SK-N-SH (cell line): ENCODE measurements around the gene CCDC171. TPM values are rescaled to one million over a fixed set of nuclear protein-coding genes. Genes with fewer than 3 reads are reported as not detected.

Experiments
- CTCF ChIA-PET: fragments of 300-600, 350-600 bp; formaldehyde crosslinking; extraction: SDS; loops from one replicate; lab custom pipeline; 2021; lab: Yijun Ruan, JAX
- POLR2A ChIA-PET: fragments of 350-600 bp; sonication (Branson Sonifier 250); formaldehyde crosslinking; extraction: SDS; loops from one replicate; lab custom pipeline; 2020; ENCODE audit warnings: antibody characterized with exemption, inconsistent platforms; lab: Yijun Ruan, JAX
- DNase-seq: peaks from one replicate; pipeline ENCODE4 v3.0.0; 2012
- H2AFZ ChIP-seq: fragments of 200-600 bp; sonication (generic); 2 replicates; pipeline ENCODE4 v1.8.1; 2016; ENCODE audit warnings: antibody characterized with exemption, mild to moderate bottlenecking, low read depth
- H3F3A ChIP-seq: fragments of 200-600 bp; sonication (generic); replicated peaks from 2 replicates; pipeline ENCODE3; 2016; ENCODE audit warnings: antibody characterized with exemption, mild to moderate bottlenecking; ENCODE audit not compliant: insufficient read depth
- H3K27ac ChIP-seq, 2 experiments: fragments of 200-500 bp in 1 of 2; fragments of 200-600 bp in 1 of 2; sonication (Bioruptor generic) in 1 of 2; sonication (generic), shearing (Covaris generic) in 1 of 2; 2 replicates each; pipeline versions ENCODE4 v1.5.1 to v1.6.1; 2014 to 2016; ENCODE audit warnings: low read depth in 2 of 2, inconsistent platforms in 1 of 2, low read length in 1 of 2, mild to moderate bottlenecking in 1 of 2, mixed read lengths in 1 of 2
- H3K27me3 ChIP-seq: fragments of 200-600 bp; sonication (generic), shearing (Covaris generic); 2 replicates; pipeline ENCODE4 v1.6.1; 2016; ENCODE audit warnings: mixed run types; ENCODE audit not compliant: insufficient read depth
- H3K36me3 ChIP-seq, 2 experiments: fragments of 200-500 bp in 1 of 2; fragments of 200-600 bp in 1 of 2; sonication (Bioruptor generic) in 1 of 2; sonication (generic) in 1 of 2; replicated peaks in 1 of 2; 2 replicates each; pipeline versions ENCODE3 to v1.5.1; 2014 to 2016; ENCODE audit warnings: low read length in 1 of 2, mild to moderate bottlenecking in 1 of 2; ENCODE audit not compliant: insufficient read depth in 2 of 2, control insufficient read depth in 1 of 2
- H3K4me1 ChIP-seq, 2 experiments: fragments of 200-500 bp in 1 of 2; fragments of 200-600 bp in 1 of 2; sonication (Bioruptor generic) in 1 of 2; sonication (generic), shearing (Covaris generic) in 1 of 2; 2 replicates each; pipeline versions ENCODE4 v1.5.1 to v1.6.1; 2014 to 2016; ENCODE audit warnings: low read depth in 1 of 2, low read length in 1 of 2, mixed run types in 1 of 2; ENCODE audit not compliant: insufficient read depth in 2 of 2, control insufficient read depth in 1 of 2
- H3K4me2 ChIP-seq: fragments of 200-600 bp; sonication (generic), shearing (Covaris generic); 2 replicates; pipeline ENCODE4 v1.6.1; 2017; ENCODE audit warnings: mixed run types
- H3K4me3 ChIP-seq, 2 experiments: fragments of 200-500 bp in 1 of 2; fragments of 200-600 bp in 1 of 2; sonication (Bioruptor generic) in 1 of 2; sonication (generic), shearing (Covaris generic) in 1 of 2; 2 replicates each; pipeline versions ENCODE4 v1.5.1 to v1.8.1; 2014 to 2016; ENCODE audit warnings: low read depth in 2 of 2, inconsistent platforms in 1 of 2, low read length in 1 of 2, mild to moderate bottlenecking in 1 of 2, mixed read lengths in 1 of 2, moderate library complexity in 1 of 2
- H3K79me2 ChIP-seq: fragments of 200-600 bp; sonication (generic); 2 replicates; pipeline ENCODE4 v1.8.1; 2017; ENCODE audit warnings: mild to moderate bottlenecking; ENCODE audit not compliant: insufficient read depth
- H3K9ac ChIP-seq: fragments of 200-600 bp; sonication (generic); 2 replicates; pipeline ENCODE4 v1.6.1; 2017; ENCODE audit warnings: mixed run types
- H3K9me2 ChIP-seq: fragments of 200-600 bp; sonication (generic); 2 replicates; pipeline ENCODE4 v1.6.1; 2017; ENCODE audit warnings: mixed run types
- H3K9me3 ChIP-seq: fragments of 200-600 bp; sonication (generic); 2 replicates; pipeline ENCODE4 v1.6.1; 2017; ENCODE audit warnings: mixed run types, mild to moderate bottlenecking, moderate library complexity
- H4K20me1 ChIP-seq: fragments of 200-600 bp; sonication (generic); 2 replicates; pipeline ENCODE4 v1.6.1; 2017; ENCODE audit warnings: mild to moderate bottlenecking, mixed run types; ENCODE audit not compliant: insufficient read depth
- CHD2 ChIP-seq: fragments of 150-350 bp; IDR thresholded peaks from 2 replicates; pipeline ENCODE4 v1.6.1; 2018; ENCODE audit warnings: low read length; ENCODE audit not compliant: partially characterized antibody
- CTCF ChIP-seq: fragments of 200-600 bp; sonication (generic); IDR thresholded peaks from 2 replicates; pipeline ENCODE4 v1.6.1; 2017; ENCODE audit warnings: antibody characterized with exemption, mild to moderate bottlenecking, moderate library complexity
- EP300 ChIP-seq, 2 experiments: IDR thresholded peaks; 2 replicates each; pipeline versions ENCODE4 v1.4.0 to v1.6.1; 2012; ENCODE audit warnings: borderline replicate concordance in 1 of 2, low read depth in 1 of 2, low read length in 1 of 2
- EZH2phosphoT487 ChIP-seq: fragments of 200-600 bp; sonication (generic); IDR thresholded peaks from 2 replicates; pipeline ENCODE4 v1.6.1; 2017; ENCODE audit warnings: low read depth, mixed run types, mild to moderate bottlenecking, antibody characterized with exemption, moderate library complexity, borderline replicate concordance
- FOXM1 ChIP-seq: IDR thresholded peaks from 2 replicates; pipeline ENCODE4 v1.4.0; 2012; ENCODE audit warnings: low read depth, mild to moderate bottlenecking
- GABPA ChIP-seq: IDR thresholded peaks from 2 replicates; pipeline ENCODE4 v1.4.0; 2012; ENCODE audit warnings: low read depth, mild to moderate bottlenecking
- MAX ChIP-seq: IDR thresholded peaks from 2 replicates; pipeline ENCODE4 v1.4.0; 2012; ENCODE audit warnings: low read depth
- NFIC ChIP-seq: IDR thresholded peaks from 2 replicates; pipeline ENCODE4 v1.4.0; 2012; ENCODE audit warnings: borderline replicate concordance
- REST ChIP-seq: IDR thresholded peaks from 2 replicates; pipeline ENCODE4 v1.6.1; 2012; ENCODE audit warnings: mild to moderate bottlenecking, low read depth, low read length, moderate library complexity
- RXRA ChIP-seq: IDR thresholded peaks from 2 replicates; pipeline ENCODE4 v1.4.0; 2012; ENCODE audit warnings: low read depth, mild to moderate bottlenecking, borderline replicate concordance
- SIN3A ChIP-seq: IDR thresholded peaks from 2 replicates; pipeline ENCODE4 v1.6.1; 2012; ENCODE audit warnings: low read depth, mild to moderate bottlenecking, low read length, moderate library complexity, borderline replicate concordance
- TAF1 ChIP-seq: IDR thresholded peaks from 2 replicates; pipeline ENCODE4 v1.6.1; 2012; ENCODE audit warnings: low read depth, mild to moderate bottlenecking, low read length, moderate library complexity, borderline replicate concordance
- ZBTB33 ChIP-seq: IDR thresholded peaks from 2 replicates; pipeline ENCODE4 v1.4.0; 2012; ENCODE audit warnings: low read depth, borderline replicate concordance
- WGBS: methylation state at CpG from one replicate; pipeline ENCODE4 v1.1.6; 2017; ENCODE audit warnings: low lambda C conversion rate; 5-methylcytosine and 5-hydroxymethylcytosine counted together
- polyA plus RNA-seq, 3 experiments: library from polyadenylated mRNA; depleted of rRNA; stranded (reverse); fragments of >200 nt; gene quantifications; 2 replicates each; pipeline ENCODE4 v1.2.3, GENCODE V29; 2012

CCDC171 gene
- polyA plus RNA-seq, 1 of the 3 experiments (the other 2 are of a cell fraction): 0.54 TPM

GRCh38 chr9:15718423-15718822, 165.6 kb downstream of the CCDC171 start:
- Histone ChIP-seq H2AFZ (no peak overlapping the region), H3K9ac (no peak overlapping the region), H3K9me3 (no peaks in the 10 kb centered on the region), H4K20me1 (no peaks in the 10 kb centered on the region), H3K9me2 (no peaks in the 10 kb centered on the region), H3K79me2 (no peaks in the 10 kb centered on the region), H3K4me3 (no peak overlapping the region), H3K4me1 (no peaks in the 10 kb centered on the region), H3K27ac (no peak overlapping the region), H3K27me3 (no peaks in the 10 kb centered on the region), H3K36me3 (peaks cover 0 to 3% of the 10 kb centered on the region in 2 experiments), H3K4me2 (no peak overlapping the region), H3F3A (no peaks in the 10 kb centered on the region)
- TF ChIP-seq EP300 (IDR thresholded peaks at IDR 0.05; ENCODE audit: borderline replicate concordance in 1 of 2, low read depth in 1 of 2, low read length in 1 of 2) (no peak), NFIC (no peak), TAF1 (no peak)
- POLR2A ChIA-PET: no interaction called here
- CTCF ChIA-PET: no interaction called here
- DNase-seq: no peak
- WGBS: 38% methylated on average over 1 of the region's 1 CpG

- H3K4me1 ChIP-seq: no peaks in the 10 kb centered on the region; a peak in 1 of 4 replicates
- H4K20me1 ChIP-seq: no peaks in the 10 kb centered on the region
- WGBS: 34% methylated on average over 1 of the region's 1 CpG
- H3K27ac ChIP-seq: no peak overlapping the region
- H3F3A ChIP-seq: no peaks in the 10 kb centered on the region
- POLR2A ChIA-PET: no interaction called here
- H3K4me2 ChIP-seq: no peak overlapping the region
- H2AFZ ChIP-seq: no peak overlapping the region
- peaks cover 0 to 3% of the 10 kb centered on the region in 2 experiments for H3K36me3 ChIP-seq
- no peaks in the 10 kb centered on the region for H3K9me3 ChIP-seq
- H3K4me3 ChIP-seq: no peak overlapping the region
- no peaks in the 10 kb centered on the region for H3K27me3 ChIP-seq
- DNase-seq: no peak
- CTCF ChIA-PET: no interaction called here
- H3K9ac ChIP-seq: no peak overlapping the region
- TF ChIP-seq SIN3A (no peak), CHD2 (no peak)
- TF ChIP-seq, all 33 proteins: peak for 0
- no peaks in the 10 kb centered on the region for H3K79me2 ChIP-seq
- H3K9me2 ChIP-seq: no peaks in the 10 kb centered on the region
These were observed 168.0 kb downstream of the CCDC171 start for GRCh38 chr9:15720861-15721260.

- no peaks in the 10 kb centered on the region; a peak in 1 of 4 replicates for H3K4me1 ChIP-seq
- H3K9me3 ChIP-seq: no peaks in the 10 kb centered on the region
- ChIA-PET POLR2A (no interaction called here), CTCF (no interaction called here)
- no peak overlapping the region for H3K9ac ChIP-seq
- no peak overlapping the region for H3K27ac ChIP-seq
- no peak overlapping the region for H3K4me3 ChIP-seq
- H3K27me3 ChIP-seq: no peaks in the 10 kb centered on the region
- no peak overlapping the region for H2AFZ ChIP-seq
- H3K4me2 ChIP-seq: no peak overlapping the region
- 84% methylated on average over 5 of the region's 5 CpGs for WGBS
- DNase-seq: no peak
- peaks cover under 1% of the 10 kb centered on the region for H3F3A ChIP-seq
- H3K79me2 ChIP-seq: no peaks in the 10 kb centered on the region
- H3K36me3 ChIP-seq: no peaks in the 10 kb centered on the region
- H4K20me1 ChIP-seq: no peaks in the 10 kb centered on the region
- H3K9me2 ChIP-seq: no peaks in the 10 kb centered on the region
- no peak for TF ChIP-seq CTCF
- no peak for TF ChIP-seq EZH2phosphoT487
- TF ChIP-seq MAX: no peak
- TF ChIP-seq CHD2: no peak
- TF ChIP-seq REST: no peak
- TF ChIP-seq GABPA: no peak
- TF ChIP-seq SIN3A: no peak
- TF ChIP-seq RXRA: no peak
- TF ChIP-seq FOXM1: no peak
- no peak for TF ChIP-seq ZBTB33
These were observed 170.0 kb downstream of the CCDC171 start for GRCh38 chr9:15722888-15723287.
